OCI-LY3 (cell line): ENCODE data around the gene NAPB.

Source experiments
- H2AFZ ChIP-seq: fragments of 200-600, 300-600 bp; shearing (Covaris generic); 2 replicates; pipeline ENCODE4 v1.6.0; 2014; ENCODE audit warnings: antibody characterized with exemption, low read depth, low read length
- H3K27ac ChIP-seq: fragments of 200-600, 300-600 bp; sonication (generic); 2 replicates; pipeline ENCODE4 v1.5.1; 2014; ENCODE audit warnings: mild to moderate bottlenecking, low read length, moderate library complexity, mixed read lengths
- H3K27me3 ChIP-seq: fragments of 200-600, 300-600 bp; sonication (generic); 2 replicates; pipeline ENCODE4 v1.6.1; 2014; ENCODE audit warnings: low read depth, low read length, mixed read lengths
- H3K36me3 ChIP-seq: fragments of 200-600, 300-600 bp; sonication (generic); replicated peaks from 2 replicates; pipeline ENCODE3; 2014; ENCODE audit warnings: low read depth, low read length, mixed read lengths
- H3K4me1 ChIP-seq: fragments of 300-600, 200-600 bp; sonication (generic); 2 replicates; pipeline ENCODE4 v1.6.1; 2014; ENCODE audit warnings: low read length, mixed read lengths
- H3K4me2 ChIP-seq: fragments of 200-600, 300-600 bp; sonication (generic); 2 replicates; pipeline ENCODE4 v1.6.1; 2014; ENCODE audit warnings: low read length, mixed read lengths
- H3K4me3 ChIP-seq: fragments of 300-600, 200-600 bp; sonication (generic); 2 replicates; pipeline ENCODE4 v1.5.1; 2014; ENCODE audit warnings: antibody characterized with exemption, mild to moderate bottlenecking, low read length, moderate library complexity
- H3K79me2 ChIP-seq: fragments of 300-600, 200-600 bp; shearing (Covaris generic); 2 replicates; pipeline ENCODE4 v1.6.1; 2014; ENCODE audit warnings: mild to moderate bottlenecking, low read length, mixed read lengths
- H3K9ac ChIP-seq: fragments of 300-600, 200-600 bp; shearing (Covaris generic); 2 replicates; pipeline ENCODE4 v1.6.0; 2014; ENCODE audit warnings: mild to moderate bottlenecking, low read length, moderate library complexity
- H3K9me3 ChIP-seq: fragments of 200-600, 300-600 bp; shearing (Covaris generic); 2 replicates; pipeline ENCODE4 v1.6.1; 2014; ENCODE audit warnings: low read length, mixed read lengths; ENCODE audit not compliant: insufficient read depth
- H4K20me1 ChIP-seq: fragments of 200-600, 300-600 bp; sonication (generic); 2 replicates; pipeline ENCODE4 v1.6.1; 2016; ENCODE audit warnings: low read length, mixed read lengths; ENCODE audit not compliant: insufficient read depth
- CTCF ChIP-seq: fragments of 200-600, 300-600 bp; sonication (generic); IDR thresholded peaks from 2 replicates; pipeline ENCODE4 v1.5.1; 2014; ENCODE audit warnings: antibody characterized with exemption, low read length, low read depth
- EZH2phosphoT487 ChIP-seq: fragments of 200-600 bp; shearing (Covaris generic); IDR thresholded peaks from 2 replicates; pipeline ENCODE4 v1.6.1; 2018; ENCODE audit warnings: antibody characterized with exemption, mixed run types, low read depth

NAPB gene

GRCh38 chr20:23327617-23328333 lies 93.5 kb downstream of the NAPB start:
- Histone ChIP-seq H2AFZ (no peak overlapping the region), H3K36me3 (peaks cover 6% of the 10 kb centered on the region), H3K27me3 (no peaks in the 10 kb centered on the region)

GRCh38 chr20:23326774-23327173 lies 94.5 kb downstream of the NAPB start:
- Histone ChIP-seq H3K79me2 (no peaks in the 10 kb centered on the region), H4K20me1 (no peaks in the 10 kb centered on the region), H3K9me3 (no peaks in the 10 kb centered on the region), H3K4me1 (peaks cover 5% of the 10 kb centered on the region), H3K9ac (no peak overlapping the region), H2AFZ (no peak overlapping the region), H3K4me2 (no peak overlapping the region), H3K27me3 (no peaks in the 10 kb centered on the region), H3K27ac (no peak overlapping the region), H3K4me3 (no peak overlapping the region), H3K36me3 (peaks cover 6% of the 10 kb centered on the region)
- TF ChIP-seq EZH2phosphoT487, result no peak
- no peak for TF ChIP-seq CTCF

More at GRCh38 chr20:23327617-23328333, 93.5 kb downstream of the NAPB start:
- no peaks in the 10 kb centered on the region for H3K9me3 ChIP-seq
- peaks cover 12% of the 10 kb centered on the region for H3K4me1 ChIP-seq
- no peaks in the 10 kb centered on the region for H3K79me2 ChIP-seq
- no peak overlapping the region for H3K4me3 ChIP-seq
- H4K20me1 ChIP-seq, result no peaks in the 10 kb centered on the region
- TF ChIP-seq CTCF, result no peak
- TF ChIP-seq EZH2phosphoT487, result no peak
- no peak overlapping the region for H3K4me2 ChIP-seq
- H3K9ac ChIP-seq, result no peak overlapping the region
- no peak overlapping the region for H3K27ac ChIP-seq

GRCh38 chr20:23325107-23325506 lies 96.2 kb downstream of the NAPB start:
- Histone ChIP-seq H2AFZ (no peak overlapping the region), H3K9ac (no peak overlapping the region), H3K4me3 (no peak overlapping the region), H3K27me3 (no peaks in the 10 kb centered on the region), H3K9me3 (no peaks in the 10 kb centered on the region), H3K79me2 (no peaks in the 10 kb centered on the region), H3K4me1 (no peaks in the 10 kb centered on the region), H3K4me2 (no peak overlapping the region), H3K36me3 (peaks cover 3% of the 10 kb centered on the region), H3K27ac (no peak overlapping the region), H4K20me1 (no peaks in the 10 kb centered on the region)
- TF ChIP-seq EZH2phosphoT487 (no peak), CTCF (no peak)
